ENCODE measurements around the gene TTC7B. TPM values are rescaled to one million over a fixed set of nuclear protein-coding genes. Genes with fewer than 3 reads are reported as not detected.

The TTC7B gene
- total and polyA plus RNA-seq, 9 of the 15 experiments (the other 6 are each of a cell fraction or from before 2014, with no cell fraction given): 2.2 to 77.2 (median 36.7) TPM

- peak; percentile 10 for TF ChIP-seq CTCFL (IDR thresholded peaks at IDR 0.05; ENCODE audit: borderline replicate concordance, insufficient read depth, low read depth, low read length, poor library complexity, severe bottlenecking)
- TF ChIP-seq UBTF (IDR thresholded peaks at IDR 0.05; ENCODE audit: borderline replicate concordance in 1 of 2, low read depth in 2 of 2, low read length in 2 of 2): 0 out of 4 replicates have a peak, but pooled peaks of 1 of the 2 experiments have one; percentile 3
- TF ChIP-seq CTCF (IDR thresholded peaks at IDR 0.05 in 2 of 3, conservative IDR thresholded peaks at IDR 0.05 in 1 of 3; ENCODE audit: insufficient read depth in 2 of 3, low read depth in 1 of 3, low read length in 3 of 3): peak in 2 of 3 experiments; percentile 34 to 47; a peak in 4 of 6 replicates
- no peak for TF ChIP-seq PREB (CRISPR knock-in tag; IDR thresholded peaks at IDR 0.05)
- no peak for TF ChIP-seq ELF2 (CRISPR knock-in tag; IDR thresholded peaks at IDR 0.05)
- peak; percentile 44; the same call in 1 of the 2 replicates for TF ChIP-seq ZFX (CRISPR knock-in tag; IDR thresholded peaks at IDR 0.05)
- TF ChIP-seq PPARD (CRISPR knock-in tag; IDR thresholded peaks at IDR 0.05): no peak
- peak; percentile 47; the same call in 1 of the 2 replicates for TF ChIP-seq PHF8 (IDR thresholded peaks at IDR 0.05; ENCODE audit: borderline replicate concordance, low read length)
These were observed at the start of gene TTC7B (continued) for GRCh38 chr14:90815822-90816662.

All from K562 (cell line).